K562 treated with DMSO at 1 percent for 48 hours (cell line): ENCODE measurements around the gene ZNF234. TPM values are rescaled to one million over a fixed set of nuclear protein-coding genes. Genes with fewer than 3 reads are reported as not detected.

Source experiments
- total RNA-seq: library from RNA; unstranded; fragments of 300-600 nt; gene quantifications from 2 replicates; pipeline ENCODE4 v1.2.3, GENCODE V29; 2022; ENCODE audit warnings: low replicate concordance; ENCODE audit errors: extremely low read depth

The ZNF234 gene
- not detected in 2 replicates for total RNA-seq

GRCh38 chr19:44141191-44142058 lies at the start of gene ZNF234:
Gene ZNF234 (plus strand): TSS chr19:44141554. CDS start chr19:44144633, 3,079 bp downstream.

GRCh38 chr19:44093931-44094765 lies 47.2 kb upstream of the ZNF234 start, which contains the start of gene ZNF224:
Gene ZNF224 (plus strand): TSS chr19:44094361. CDS start chr19:44097874, 3,513 bp downstream.

GRCh38 chr19:44113138-44113783 lies 28.1 kb upstream of the ZNF234 start, which contains the start of gene ZNF225:
Gene ZNF225 (plus strand): TSS chr19:44113399. CDS start chr19:44115828, 2,429 bp downstream.

GRCh38 chr19:44164673-44165512 lies 23.5 kb downstream of the ZNF234 start, which contains the start of gene ZNF226:
Gene ZNF226 (plus strand): TSS chr19:44165100. CDS start chr19:44170081, 4,981 bp downstream.

Other genes with a start within 250 kb of the ZNF234 start
- gene ZNF45, start 206.3 kb upstream of the ZNF234 start, total RNA-seq = not detected in 2 replicates
- gene ZNF221, start 190.3 kb upstream of the ZNF234 start, total RNA-seq = not detected in 2 replicates
- gene ZNF155, start 157.4 kb upstream of the ZNF234 start, total RNA-seq = not detected in 2 replicates
- gene ZNF230, start 138.6 kb upstream of the ZNF234 start, total RNA-seq = not detected in 2 replicates
- gene ZNF222, start 116.2 kb upstream of the ZNF234 start, total RNA-seq = not detected in 2 replicates
- gene ZNF223, start 89.5 kb upstream of the ZNF234 start, total RNA-seq = not detected in 2 replicates
- gene ZNF284, start 69.4 kb upstream of the ZNF234 start, total RNA-seq = not detected in 2 replicates
- gene ZNF224, start 47.2 kb upstream of the ZNF234 start, total RNA-seq = not detected in 2 replicates
- not detected in 2 replicates for gene ZNF225, start 28.2 kb upstream of the ZNF234 start, total RNA-seq
- not detected in 2 replicates for gene ZNF226, start 23.5 kb downstream of the ZNF234 start, total RNA-seq
- not detected in 2 replicates for gene ZNF227, start 71.0 kb downstream of the ZNF234 start, total RNA-seq
- gene ZNF233, start 118.3 kb downstream of the ZNF234 start, total RNA-seq = not detected in 2 replicates
- not detected in 2 replicates for gene ZNF235, start 163.5 kb downstream of the ZNF234 start, total RNA-seq
- gene ZNF112, start 215.1 kb downstream of the ZNF234 start, total RNA-seq = not detected in 2 replicates